K562 (cell line): Measurements from ENCODE around the gene FAM83F. TPM values are rescaled to one million over a fixed set of nuclear protein-coding genes. Genes with fewer than 3 reads are reported as not detected.

Source experiments
- COPS2 ChIP-seq: fragments of 450-650 bp; conservative IDR thresholded peaks from 2 replicates; pipeline ENCODE4 v1.6.1; 2016; ENCODE audit warnings: mild to moderate bottlenecking, moderate library complexity
- CTBP1 ChIP-seq: fragments of 450-650 bp; IDR thresholded peaks from 2 replicates; pipeline ENCODE4 v1.6.1; 2016; ENCODE audit warnings: borderline replicate concordance
- CXXC5 ChIP-seq: fragments of 250-450 bp; sonication (Bioruptor Pico); IDR thresholded peaks from 2 replicates; pipeline ENCODE4 v1.8.0; 2022; ENCODE audit warnings: inconsistent platforms, mild to moderate bottlenecking, moderate library complexity
- EGR1 ChIP-seq: fragments of 450-650 bp; conservative IDR thresholded peaks from 2 replicates; pipeline ENCODE4 v1.6.1; 2017; ENCODE audit warnings: mild to moderate bottlenecking
- ESRRA ChIP-seq: fragments of 450-650 bp; IDR thresholded peaks from 2 replicates; pipeline ENCODE4 v1.6.1; 2014; ENCODE audit warnings: low read depth, mild to moderate bottlenecking, moderate library complexity, borderline replicate concordance
- ETS1 ChIP-seq: conservative IDR thresholded peaks from 2 replicates; pipeline ENCODE4 v1.6.1; 2011; ENCODE audit warnings: low read depth, mild to moderate bottlenecking, low read length; ENCODE audit not compliant: control insufficient read depth
- HEY1 ChIP-seq: fragments of 250-450 bp; sonication (Bioruptor Pico); IDR thresholded peaks from 2 replicates; pipeline ENCODE4 v1.5.0; 2020; ENCODE audit warnings: mild to moderate bottlenecking, moderate library complexity, borderline replicate concordance
- HNRNPH1 ChIP-seq: fragments of 200-400 bp; formaldehyde crosslinking; optimal IDR thresholded peaks from 2 replicates; pipeline ENCODE3; 2017; ENCODE audit warnings: low read depth, mild to moderate bottlenecking, low read length, moderate library complexity
- MECOM ChIP-seq: fragments of 250-450 bp; sonication (Bioruptor Pico); IDR thresholded peaks from 2 replicates; pipeline ENCODE4 v1.8.0; 2022; ENCODE audit warnings: inconsistent platforms
- MLX ChIP-seq, 2 experiments: fragments of 450-650 bp in 1 of 2; sonication (generic) in 1 of 2; formaldehyde crosslinking; conservative IDR thresholded peaks; 2 replicates each; pipeline versions ENCODE4 v1.4.0 to v1.8.1; 2020 to 2022; ENCODE audit warnings: mild to moderate bottlenecking in 1 of 2, missing genetic modification reagents in 1 of 2
- NONO ChIP-seq, 2 experiments: fragments of 200-400 bp in 1 of 2; fragments of 450-650 bp in 1 of 2; formaldehyde crosslinking in 1 of 2; IDR thresholded peaks; 2 replicates each; pipeline ENCODE4 v1.6.1; 2017; ENCODE audit warnings: low read depth in 2 of 2, mild to moderate bottlenecking in 2 of 2, moderate library complexity in 2 of 2, low read length in 1 of 2
- PHF20 ChIP-seq: fragments of 450-650 bp; IDR thresholded peaks from 2 replicates; pipeline ENCODE4 v1.6.1; 2018; ENCODE audit not compliant: partially characterized antibody
- RBBP5 ChIP-seq: fragments of 200-600 bp; sonication (generic); IDR thresholded peaks from 2 replicates; pipeline ENCODE4 v1.6.1; 2012; ENCODE audit warnings: borderline replicate concordance, mild to moderate bottlenecking, low read length, control low read depth, inconsistent platforms; ENCODE audit not compliant: insufficient read depth, poor library complexity, severe bottlenecking
- RNF2 ChIP-seq: sonication (generic); IDR thresholded peaks from 2 replicates; pipeline ENCODE4 v1.6.1; 2016
- SAFB ChIP-seq: fragments of 200-400 bp; formaldehyde crosslinking; IDR thresholded peaks from 2 replicates; pipeline ENCODE4 v1.6.1; 2017; ENCODE audit warnings: low read depth, low read length, borderline replicate concordance
- SAP30 ChIP-seq: fragments of 200-600 bp; sonication (generic); IDR thresholded peaks from 2 replicates; pipeline ENCODE4 v1.6.1; 2012; ENCODE audit warnings: borderline replicate concordance, low read depth, mild to moderate bottlenecking, moderate library complexity, low read length, control low read depth, inconsistent platforms; ENCODE audit not compliant: insufficient read depth, poor library complexity, severe bottlenecking
- TCF15 ChIP-seq: fragments of 250-450 bp; sonication (Bioruptor Pico); IDR thresholded peaks from 2 replicates; pipeline ENCODE4 v1.8.0; 2022; ENCODE audit warnings: moderate library complexity, mild to moderate bottlenecking, inconsistent platforms
- ZBTB43 ChIP-seq: sonication (generic); formaldehyde crosslinking; IDR thresholded peaks from 2 replicates; pipeline ENCODE4 v1.8.0; 2023; ENCODE audit warnings: mild to moderate bottlenecking, missing genetic modification reagents
- ZNF232 ChIP-seq: sonication (generic); formaldehyde crosslinking; IDR thresholded peaks from 2 replicates; pipeline ENCODE4 v1.8.0; 2022; ENCODE audit warnings: mild to moderate bottlenecking, missing genetic modification reagents
- polyA plus RNA-seq, 8 experiments: library from polyadenylated mRNA; depleted of rRNA in 4 of 8; stranded (reverse) in 5 of 8; unstranded in 3 of 8; fragments of >200 nt; fragmentation: Nextera tagmentation in 2 of 8; fragmentation: Illumina TruSeq in 1 of 8; extraction: Ambion mirVana in 2 of 8; extraction: Trizol in 1 of 8; gene quantifications; 2 replicates each; pipeline versions ENCODE4 v1.2.1 to v1.2.3, GENCODE V29; 2011 to 2014; ENCODE audit warnings: inconsistent platforms in 1 of 8, missing spikeins in 1 of 8
- total RNA-seq, 7 experiments: library from RNA; depleted of rRNA in 6 of 7; stranded (reverse); fragments of >200 nt in 6 of 7; fragmentation: Illumina TruSeq in 2 of 7; extraction: Trizol in 2 of 7; gene quantifications; 2 replicates each; pipeline versions ENCODE4 v1.2.1 to v1.2.3, GENCODE V29; 2011 to 2021; ENCODE audit warnings: low replicate concordance in 1 of 7

The FAM83F gene
- total and polyA plus RNA-seq, 9 of the 15 experiments (the other 6 are each of a cell fraction or from before 2014, with no cell fraction given), result under 0.01 to 0.13 (median 0.04) TPM; not detected in 1

GRCh38 chr22:40044870-40045834, 50.4 kb downstream of the FAM83F start (continued):
- peak; percentile 15 for TF ChIP-seq PHF20
- peak; percentile 72 for TF ChIP-seq SAP30
- no peak for TF ChIP-seq TCF15 (CRISPR knock-in tag)
- TF ChIP-seq HNRNPH1, result no peak
- no peak for TF ChIP-seq MLX (CRISPR knock-in tag; conservative IDR thresholded peaks at IDR 0.05)
- peak; percentile 41; the same call in 1 of the 2 replicates for TF ChIP-seq CTBP1
- TF ChIP-seq MECOM, result no peak
- 0 out of 4 replicates have a peak, but pooled peaks of 1 of the 2 experiments have one; percentile 37 for TF ChIP-seq NONO (IDR thresholded peaks at IDR 0.05; ENCODE audit: low read depth in 2 of 2, low read length in 1 of 2)
- peak; percentile 58 for TF ChIP-seq CXXC5 (CRISPR knock-in tag)
- no peak for TF ChIP-seq RNF2
- no peak for TF ChIP-seq HEY1 (CRISPR knock-in tag)
- TF ChIP-seq ETS1, result 0 out of 2 replicates have a peak, but pooled peaks have one; percentile 47
- peak; percentile 75 for TF ChIP-seq RBBP5
- TF ChIP-seq ZBTB43 (CRISPR knock-in tag), result no peak
- TF ChIP-seq SAFB, result peak; percentile 51; the same call in 1 of the 2 replicates
- TF ChIP-seq COPS2, result no peak
- no peak for TF ChIP-seq ESRRA
- no peak for TF ChIP-seq ZNF232 (CRISPR knock-in tag)
- no peak for TF ChIP-seq EGR1
